HG03196 (cell line): Measurements from ENCODE around the gene LIN7C.

Experiments used
- ATAC-seq: cut with Tn5 transposase; IDR thresholded peaks from one replicate; pipeline ENCODE4 v1.9.1; 2021; ENCODE audit not compliant: unreplicated experiment

The LIN7C gene

DNA sequence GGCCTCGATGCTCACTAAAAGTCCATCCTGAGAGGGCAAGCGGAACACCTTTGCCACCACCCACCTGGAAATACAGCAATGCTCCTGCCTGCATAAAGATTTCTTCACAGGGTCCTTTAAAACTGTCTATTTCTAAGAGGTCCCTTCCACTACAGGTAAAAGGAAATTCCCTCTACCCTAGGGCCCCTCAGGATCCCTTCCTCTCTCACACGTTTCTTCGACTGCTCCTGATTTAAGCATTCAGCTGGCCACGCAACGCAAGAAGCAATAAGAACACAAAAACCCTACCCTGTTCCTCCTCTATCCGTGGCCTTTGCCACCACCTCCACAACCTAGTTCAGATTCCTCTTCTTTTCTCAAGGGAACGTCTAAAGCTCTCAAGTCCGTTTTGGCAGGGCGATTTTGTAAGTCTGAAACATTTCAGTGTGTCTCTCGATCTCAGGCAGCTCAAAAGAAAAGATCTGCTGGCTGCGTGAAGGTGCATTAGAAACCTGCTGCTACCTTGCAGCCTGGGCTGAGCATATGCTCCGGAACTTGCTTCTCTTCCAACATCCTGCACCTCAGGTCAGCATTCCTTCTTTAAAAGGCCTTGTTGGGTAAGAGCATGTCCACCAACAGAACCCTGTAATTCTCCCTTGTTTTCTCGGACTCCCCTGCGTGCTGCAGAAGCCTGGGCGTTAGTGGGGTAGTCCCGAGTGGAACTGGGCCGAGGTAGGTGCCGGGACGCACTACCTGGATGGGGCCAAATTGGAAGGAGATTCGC is 35.6 kb downstream of the LIN7C start:
- ATAC-seq = no peak

DNA sequence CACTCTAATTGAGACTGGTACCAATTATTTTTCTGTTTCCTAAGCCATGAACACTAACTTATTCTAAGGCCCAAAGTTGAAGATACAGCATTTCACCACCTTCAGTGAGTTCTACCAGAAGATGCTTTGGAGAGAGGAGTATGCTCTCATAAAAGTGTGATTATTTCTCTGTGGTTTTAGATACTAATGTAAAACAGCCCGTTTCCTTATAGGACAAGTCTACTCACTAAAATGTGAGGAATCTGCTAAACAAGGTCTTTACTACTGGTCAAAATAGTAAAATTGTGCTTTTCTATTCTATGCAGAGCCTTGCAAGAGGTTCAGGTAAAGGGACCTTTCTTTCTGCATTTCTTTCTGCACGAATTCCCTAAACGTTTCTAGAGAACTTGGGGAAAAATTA is 36.4 kb downstream of the LIN7C start:
- no peak for ATAC-seq

GRCh38 chr11:27468995-27469695 is 37.4 kb downstream of the LIN7C start:
- ATAC-seq = no peak

DNA sequence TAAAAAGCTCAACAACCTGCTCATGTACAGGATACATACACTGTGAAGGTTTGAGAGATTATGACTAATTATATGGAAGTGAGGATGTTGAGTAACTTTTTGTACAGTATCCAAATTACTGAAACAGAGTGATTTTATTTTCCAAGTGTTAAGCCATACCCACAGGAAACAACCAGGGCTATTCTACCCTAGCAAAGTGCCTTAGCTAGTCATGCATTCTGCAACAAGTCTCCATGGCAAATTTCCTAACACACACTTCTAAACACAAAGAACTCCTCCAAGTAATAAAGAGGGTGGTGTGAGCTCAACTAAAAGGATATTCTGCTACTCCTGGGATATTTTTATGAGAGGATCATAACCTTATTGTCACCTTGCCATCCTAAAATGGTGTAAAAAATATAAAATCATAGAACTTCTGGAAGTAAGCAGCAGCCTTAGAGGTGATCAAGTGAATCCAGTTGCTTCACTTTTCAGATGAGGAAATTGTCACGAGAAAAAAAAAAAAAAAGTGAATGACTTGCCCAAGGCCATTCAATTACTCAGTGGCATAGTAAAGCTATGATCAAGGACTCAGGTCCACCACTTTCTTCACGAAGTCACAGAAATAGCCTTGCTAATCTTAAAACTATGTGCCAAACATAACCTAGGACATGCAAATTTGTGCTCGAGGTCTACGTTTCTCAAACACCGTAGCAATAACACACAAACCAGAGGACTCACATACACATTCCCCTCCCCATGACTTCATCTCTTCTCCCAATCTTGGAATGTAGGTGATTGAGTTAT is 38.2 kb downstream of the LIN7C start:
- no peak for ATAC-seq

- ATAC-seq = no peak
Observed at GRCh38 chr11:27467181-27467913, 39.2 kb downstream of the LIN7C start.

DNA sequence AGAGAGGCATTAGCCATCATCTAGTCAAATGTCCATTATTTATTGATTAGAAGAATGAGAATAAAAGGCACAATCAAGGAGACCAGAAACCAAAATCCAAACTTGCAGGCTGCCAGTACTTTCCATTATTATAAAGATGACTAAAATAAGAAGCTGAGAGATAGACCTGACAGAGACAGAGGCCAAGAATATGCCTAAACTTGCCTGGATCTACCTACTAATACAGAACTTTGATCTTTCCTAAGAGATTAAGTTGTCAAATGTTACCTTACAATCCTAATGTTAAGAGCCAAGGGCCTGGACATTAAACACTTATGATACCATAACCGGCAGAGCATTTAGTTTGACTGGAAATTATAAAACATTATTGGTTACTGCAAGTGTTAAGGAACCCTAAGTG is 40.2 kb downstream of the LIN7C start:
- ATAC-seq = no peak

GRCh38 chr11:27465629-27466028 is 40.9 kb downstream of the LIN7C start:
- ATAC-seq = no peak

DNA sequence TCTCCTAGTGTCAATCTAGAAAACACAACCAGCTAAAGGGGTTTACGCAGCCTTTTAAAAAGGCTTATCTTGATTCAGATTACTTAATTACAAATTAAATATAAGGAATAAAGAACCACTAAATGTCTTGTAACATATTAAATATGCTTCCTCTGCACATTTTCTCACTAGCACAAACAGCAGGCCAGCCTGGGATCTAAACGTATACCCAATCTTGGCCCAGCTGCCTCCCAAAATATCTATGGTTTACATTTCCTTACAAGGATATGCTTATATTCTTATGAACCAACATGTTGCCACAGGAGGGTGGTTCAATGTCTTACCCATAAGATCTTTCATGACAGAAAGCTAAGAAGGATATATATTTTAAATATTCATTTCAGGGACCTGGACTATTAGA is 41.7 kb downstream of the LIN7C start:
- ATAC-seq = no peak

DNA sequence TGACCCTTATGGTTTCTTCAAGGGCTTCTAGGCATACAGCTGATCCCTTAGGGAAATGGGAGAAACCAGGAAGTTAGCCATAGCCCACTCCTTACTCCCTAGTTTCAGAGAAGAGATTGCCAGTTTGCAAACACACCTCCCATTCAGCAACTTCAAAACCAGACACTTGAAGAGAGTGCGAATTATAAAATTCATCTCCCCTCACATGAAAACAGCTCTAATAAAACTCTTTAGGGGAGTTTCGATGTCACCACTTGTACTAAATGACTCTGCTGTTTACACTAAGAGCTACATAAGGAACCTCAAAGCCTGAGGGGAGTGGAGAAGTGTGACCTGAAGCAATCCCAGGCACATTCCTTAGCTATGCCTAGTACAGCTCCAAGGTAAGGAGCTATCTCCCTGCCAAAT is 42.3 kb downstream of the LIN7C start:
- ATAC-seq = no peak

DNA sequence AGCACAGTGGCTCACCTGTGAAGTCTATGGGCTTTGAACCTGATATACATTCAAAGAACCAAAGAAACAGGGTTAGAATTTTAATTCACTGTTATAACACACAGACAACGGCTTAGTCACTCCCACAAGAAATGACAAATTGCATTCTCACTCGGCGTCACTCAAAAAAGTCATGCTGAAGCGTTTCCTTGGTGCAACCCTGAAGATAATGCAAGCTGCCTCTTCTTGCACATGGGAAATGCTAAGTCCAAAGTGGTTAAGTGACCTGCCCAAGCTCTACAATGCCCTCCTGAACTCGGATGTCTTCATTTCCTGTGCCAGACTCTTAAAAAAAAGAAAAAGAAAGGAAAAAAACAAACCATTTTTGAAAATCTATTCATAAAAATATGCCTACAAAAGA is 44.0 kb downstream of the LIN7C start:
- no peak for ATAC-seq

DNA sequence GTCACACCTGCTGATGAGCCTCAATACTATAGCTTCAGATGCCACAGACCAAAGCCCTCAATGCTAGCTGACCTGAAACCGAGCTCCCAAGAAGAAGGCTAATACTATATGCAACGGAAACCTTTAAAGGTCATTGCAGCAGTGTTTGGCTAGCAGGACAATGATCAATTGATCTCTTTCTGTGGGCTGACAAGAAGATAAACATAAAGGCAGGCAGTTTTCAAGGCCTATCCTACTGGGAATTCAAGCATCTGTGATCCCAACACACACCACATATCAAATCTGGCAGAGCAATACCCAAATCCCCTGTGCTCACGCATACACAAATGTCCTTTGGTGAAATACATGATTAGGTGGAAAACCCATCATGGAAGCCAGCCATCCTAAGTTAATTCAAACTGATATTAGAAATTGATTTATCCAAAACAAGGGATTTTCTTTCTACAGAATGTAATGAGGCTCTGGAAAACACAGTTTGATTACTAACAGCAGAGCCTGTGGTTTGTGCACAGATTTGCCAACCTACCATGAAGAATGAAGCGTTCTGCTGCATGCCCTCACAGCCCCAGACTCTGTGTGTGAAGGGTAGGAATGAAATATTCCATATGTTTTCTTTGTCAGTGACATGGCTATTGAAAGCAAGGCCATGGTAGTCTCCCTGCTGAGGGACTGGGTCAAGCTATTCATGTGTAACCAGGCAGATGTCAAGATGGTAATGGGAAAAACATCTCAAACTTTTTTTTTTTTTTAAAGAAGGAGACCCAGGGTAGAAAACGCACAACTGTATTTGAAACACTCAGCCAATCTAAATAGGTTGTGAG is 46.2 kb downstream of the LIN7C start:
- ATAC-seq = no peak

DNA sequence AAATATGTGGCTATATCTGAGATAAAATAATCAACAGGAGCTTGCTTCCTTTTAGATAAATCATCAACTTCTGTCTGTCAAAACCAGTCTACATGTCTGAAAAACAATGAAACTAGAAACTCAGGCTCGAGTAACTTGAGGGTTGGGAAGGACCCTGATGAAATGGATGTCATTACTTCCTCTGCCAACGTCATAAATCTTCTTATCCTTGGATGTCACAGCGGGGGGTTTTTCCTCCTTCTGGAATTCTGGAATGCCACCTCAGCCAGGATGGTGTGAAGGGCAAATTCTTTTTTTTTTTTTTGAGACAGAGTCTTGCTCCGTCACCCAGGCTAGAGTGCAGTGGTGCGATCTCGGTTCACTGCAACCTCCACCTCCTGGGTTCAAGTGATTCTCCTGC is 47.4 kb downstream of the LIN7C start:
- ATAC-seq = no peak

DNA sequence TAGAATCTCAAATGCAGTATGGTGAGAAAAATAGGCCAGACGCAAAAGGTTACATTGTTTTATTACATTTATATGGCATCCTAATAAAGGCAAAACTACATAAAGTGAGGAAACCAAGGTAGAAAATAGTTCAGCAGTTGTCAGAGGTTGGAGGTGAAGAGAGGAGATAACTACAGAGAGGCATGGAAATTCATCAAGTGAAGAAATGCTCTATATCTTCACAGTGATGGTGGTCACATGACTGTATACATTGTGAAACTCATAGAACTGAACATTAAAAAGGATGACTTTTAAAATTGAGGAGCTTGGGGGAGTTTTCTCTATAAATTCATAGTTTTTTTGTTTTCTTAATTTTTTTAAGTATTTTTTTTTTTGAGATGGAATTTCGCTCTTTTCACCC is 48.4 kb downstream of the LIN7C start:
- no peak for ATAC-seq

- ATAC-seq = no peak
Observed at GRCh38 chr11:27456795-27457329, 49.7 kb downstream of the LIN7C start.

DNA sequence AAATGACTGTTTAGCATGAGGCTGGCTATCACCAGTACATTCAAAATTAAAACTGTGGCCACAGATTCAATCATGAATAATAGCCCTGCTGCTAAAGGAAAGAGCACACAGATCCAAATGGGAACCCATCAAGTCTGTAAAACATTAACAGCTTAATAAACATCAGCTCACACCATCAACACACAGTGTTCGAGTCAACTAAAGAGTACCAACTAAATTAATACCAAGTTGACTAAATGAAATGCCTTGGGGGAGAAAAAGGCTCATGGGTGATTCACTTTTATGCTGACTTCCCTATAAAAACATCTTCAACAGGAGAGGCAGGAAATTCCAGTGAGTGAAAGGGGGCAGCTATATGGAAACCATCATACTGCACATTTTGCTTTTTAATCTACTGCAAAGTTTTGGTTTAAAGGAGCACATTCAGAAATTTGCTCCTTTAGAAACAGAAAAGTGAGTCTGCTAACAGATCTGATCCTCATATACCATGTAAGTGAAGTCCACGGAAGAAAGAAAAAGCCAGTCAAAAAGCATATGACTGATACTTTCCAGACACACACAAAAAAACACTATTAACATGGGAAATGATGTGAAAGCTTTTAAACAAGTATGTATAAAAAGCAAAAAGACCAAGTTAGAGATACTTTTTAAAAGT is 50.3 kb downstream of the LIN7C start:
- ATAC-seq = no peak

GRCh38 chr11:27455667-27456066 is 50.9 kb downstream of the LIN7C start:
- ATAC-seq = no peak

- no peak for ATAC-seq
Observed at GRCh38 chr11:27453701-27454100, 52.9 kb downstream of the LIN7C start.

- ATAC-seq = no peak
Observed at GRCh38 chr11:27452147-27452546, 54.4 kb downstream of the LIN7C start.

- ATAC-seq = no peak
Observed at GRCh38 chr11:27451244-27451965, 55.2 kb downstream of the LIN7C start.
